Stimulated activated naive CD8-positive, alpha-beta T cell treated with anti-CD3 and anti-CD28 coated beads, Interleukin-15, Interleukin-2, amounts not matched to agents 100 U/mL and 50 U/mL, for 24 hours (primary cell): ENCODE results near the gene RAPGEF5.

Source experiments
- ATAC-seq: fragments of 150-1000 bp; cut with Tn5 transposase; one replicate; pipeline ENCODE4 v1.10.0; 2021
- DNase-seq: peaks from one replicate; pipeline ENCODE4 v3.0.0; 2021

The RAPGEF5 gene

DNA sequence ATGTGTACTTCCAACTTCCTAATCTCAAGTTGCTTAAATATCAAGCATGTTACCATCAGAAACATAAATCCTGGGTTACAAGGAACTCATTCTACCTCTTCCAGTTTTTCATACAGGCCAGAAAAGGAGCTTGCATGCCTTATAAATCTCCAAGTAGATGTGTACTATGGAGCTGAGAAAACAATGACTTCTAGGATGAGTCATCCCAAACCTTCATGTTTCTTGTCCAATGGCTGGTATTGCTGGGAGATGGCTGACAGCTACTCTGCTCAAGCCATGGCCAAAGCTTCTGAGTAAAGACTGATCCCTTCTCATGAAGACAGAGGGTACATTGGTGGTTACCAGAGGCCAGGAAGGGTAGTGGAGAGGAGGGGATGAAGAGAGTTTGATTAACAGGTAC, 8.6 kb downstream of the RAPGEF5 start:
- ATAC-seq (no peak), DNase-seq (no peak)

DNA sequence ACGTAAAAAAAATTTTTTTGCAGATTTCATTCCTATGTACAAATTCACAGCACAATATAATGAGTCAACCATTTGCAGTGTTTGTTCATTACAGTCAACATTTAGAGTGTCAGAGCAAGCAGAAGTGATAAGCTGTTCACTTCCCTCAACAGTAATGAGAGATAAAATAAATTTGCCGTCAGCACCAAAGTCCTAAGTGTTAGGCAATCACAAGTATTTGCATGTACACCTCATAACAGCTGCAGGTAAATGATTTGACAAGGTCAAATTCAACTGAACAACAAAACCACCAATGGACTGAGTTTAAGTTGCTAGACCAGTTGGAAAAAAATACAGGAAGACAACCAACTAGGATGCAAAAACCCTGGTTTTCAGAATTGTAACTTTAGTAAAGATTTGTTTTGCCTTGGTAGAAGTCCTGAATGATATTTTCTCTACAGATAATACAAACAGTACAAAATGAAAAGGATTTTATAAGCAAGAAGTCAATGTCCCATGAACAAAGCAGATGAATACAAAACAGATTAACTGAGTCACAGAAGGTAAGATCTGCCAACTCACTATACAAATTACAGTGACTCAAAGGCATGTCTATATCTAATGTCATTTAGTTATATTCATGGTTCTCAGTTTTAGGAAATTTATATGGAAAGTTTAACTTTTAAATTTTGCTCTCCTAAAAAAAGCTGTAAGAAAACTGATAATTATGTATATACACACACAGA, 10.4 kb downstream of the RAPGEF5 start:
- no peak for ATAC-seq
- no peak for DNase-seq

- ATAC-seq (no peak), DNase-seq (no peak)
Measured at GRCh38 chr7:22344655-22345054, 12.3 kb downstream of the RAPGEF5 start.

DNA sequence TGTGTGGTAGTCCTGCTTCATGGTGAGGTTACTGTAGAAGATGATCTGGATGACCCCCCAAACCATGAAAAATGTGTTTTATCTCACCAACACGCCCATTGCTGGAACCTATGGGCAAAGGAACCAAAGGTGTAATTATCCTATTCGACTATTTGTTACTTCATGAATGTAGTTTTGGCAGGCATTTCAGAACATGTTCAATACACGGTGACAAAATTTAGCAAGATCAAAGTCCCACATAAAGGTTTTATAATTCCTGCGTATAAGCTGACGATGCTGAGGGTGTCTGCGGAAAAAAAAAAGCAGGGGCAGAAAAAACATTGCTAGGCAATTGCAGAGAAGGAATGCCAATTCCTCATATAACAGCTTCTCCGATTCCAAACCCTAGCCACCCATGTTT, 13.3 kb downstream of the RAPGEF5 start:
- DNase-seq, result no peak
- ATAC-seq, result no peak

DNA sequence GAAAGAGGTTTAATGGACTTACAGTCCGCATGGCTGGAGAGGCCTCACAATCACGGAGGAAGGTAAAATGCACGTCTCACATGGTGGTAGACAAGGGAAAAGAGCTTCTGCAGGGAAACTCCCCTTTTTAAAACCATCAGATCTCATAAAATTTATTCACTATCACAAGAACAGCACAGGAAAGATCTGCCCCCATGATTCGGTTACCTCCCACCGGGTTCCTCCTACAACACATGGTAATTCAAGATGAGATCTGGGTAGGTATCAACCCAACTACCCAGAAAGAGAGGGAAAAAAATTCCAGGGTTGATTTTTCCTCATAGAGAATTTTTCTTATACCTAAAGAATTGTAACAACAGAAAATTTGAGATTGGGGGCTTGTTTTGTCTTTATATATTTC, 13.9 kb downstream of the RAPGEF5 start:
- ATAC-seq (no peak), DNase-seq (no peak)

DNA sequence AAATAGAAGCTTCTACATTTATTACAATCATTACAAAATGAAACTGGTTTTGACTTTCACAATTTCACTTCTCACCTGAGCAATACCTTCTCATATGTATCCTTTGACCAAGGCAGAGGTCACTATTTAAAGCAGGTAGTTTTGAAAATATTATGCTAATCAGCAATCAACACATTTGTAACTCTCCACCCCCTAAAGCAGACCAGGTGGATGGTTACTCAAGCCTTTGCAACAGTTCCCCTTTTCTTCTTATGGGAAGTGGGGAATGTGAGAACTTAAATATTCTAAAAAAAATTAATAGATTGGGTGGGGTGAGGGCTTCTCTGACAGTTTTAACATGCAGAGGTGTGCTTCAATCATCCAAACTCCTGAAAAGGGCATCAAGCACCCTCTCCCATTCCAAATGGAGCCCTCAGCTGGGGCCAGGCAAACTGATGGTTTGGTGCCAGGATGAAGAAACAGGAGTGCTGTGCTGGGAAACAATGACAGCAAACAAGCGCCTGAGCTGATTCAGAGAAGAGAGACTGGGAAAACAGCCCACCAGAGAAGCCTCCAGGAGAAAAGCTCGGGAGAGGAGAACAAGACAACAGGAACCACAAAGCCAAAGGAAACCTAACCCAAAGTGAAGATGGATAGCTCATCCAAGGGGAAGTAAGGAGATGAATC, 17.1 kb downstream of the RAPGEF5 start:
- no peak for DNase-seq
- no peak for ATAC-seq

DNA sequence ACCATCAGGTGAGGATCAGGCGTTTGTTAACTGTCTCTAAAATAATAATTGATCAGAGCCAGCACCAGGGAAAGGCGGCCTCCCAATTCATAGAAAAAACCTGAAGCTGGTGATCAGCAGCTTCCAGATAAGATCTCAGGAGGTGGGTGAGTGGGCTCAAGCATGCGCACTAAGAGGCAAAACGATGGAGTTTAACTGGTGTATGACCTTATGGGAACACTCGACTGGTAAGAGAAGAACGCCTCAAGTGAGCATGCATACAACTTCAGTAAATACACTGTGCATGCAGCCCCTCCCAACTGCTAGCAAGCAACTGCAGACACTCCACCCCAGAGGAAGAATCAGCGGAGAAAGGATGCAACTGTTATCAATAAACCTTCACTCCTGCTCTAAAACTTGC, 18.1 kb downstream of the RAPGEF5 start:
- DNase-seq, result no peak
- no peak for ATAC-seq

DNA sequence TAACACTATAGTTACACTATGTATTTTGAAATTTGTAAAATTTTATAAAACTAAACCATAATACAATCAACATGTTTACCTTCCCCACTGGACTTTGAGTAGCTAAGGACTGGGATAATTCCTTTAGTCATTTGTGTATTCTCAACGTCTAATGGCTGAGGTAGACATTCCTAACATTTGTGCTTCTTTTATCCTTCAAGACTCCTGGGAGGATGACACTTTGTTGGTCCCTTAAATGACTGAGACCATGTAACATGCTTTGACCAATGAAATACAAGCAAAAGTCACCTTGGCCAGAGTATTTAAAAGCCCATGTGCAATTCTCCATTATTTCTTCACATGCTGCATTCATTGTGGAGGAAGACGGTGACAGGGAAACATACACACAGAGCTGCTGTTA, 18.5 kb downstream of the RAPGEF5 start:
- ATAC-seq (no peak), DNase-seq (no peak)

- DNase-seq (no peak), ATAC-seq (no peak)
Measured at GRCh38 chr7:22333680-22334141, 23.2 kb downstream of the RAPGEF5 start.

- ATAC-seq (no peak), DNase-seq (no peak)
Measured at GRCh38 chr7:22332461-22332870, 24.5 kb downstream of the RAPGEF5 start.

- ATAC-seq (no peak), DNase-seq (no peak)
Measured at GRCh38 chr7:22331704-22332103, 25.2 kb downstream of the RAPGEF5 start.

GRCh38 chr7:22330903-22331302, 26.1 kb downstream of the RAPGEF5 start:
- DNase-seq (no peak), ATAC-seq (no peak)

DNA sequence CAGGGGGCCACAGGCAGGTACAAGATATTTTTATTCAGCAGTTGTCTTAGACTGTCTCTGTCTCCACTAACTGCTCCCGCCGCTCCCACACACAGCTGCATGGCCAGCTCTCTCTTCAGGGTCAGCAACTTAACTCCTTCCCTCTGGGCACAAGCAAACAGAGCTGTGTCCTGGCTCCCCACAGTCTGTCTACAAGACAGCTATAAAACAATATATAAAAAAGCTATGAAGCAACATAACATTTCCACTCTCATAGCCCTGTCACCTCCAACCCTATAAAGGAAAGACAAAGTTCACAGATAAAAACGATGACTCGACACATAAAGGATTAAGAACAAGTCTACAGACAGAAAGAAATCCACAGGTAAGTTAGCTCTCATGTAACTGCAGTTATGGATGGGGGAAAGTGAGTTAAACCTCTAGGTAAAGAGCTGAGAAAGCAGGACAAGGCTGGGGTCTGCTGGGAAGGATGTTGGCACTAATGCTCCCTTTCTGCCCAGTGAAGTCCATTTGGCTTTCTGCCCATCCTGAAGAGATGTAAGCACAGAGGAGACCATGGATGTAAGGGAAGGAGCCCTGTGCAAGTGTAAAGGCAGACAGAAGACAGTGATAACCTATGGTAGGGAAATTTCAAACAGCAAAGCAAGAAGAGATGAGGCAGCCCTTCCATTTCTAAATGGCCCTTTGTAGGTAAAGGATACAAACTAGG, 27.0 kb downstream of the RAPGEF5 start:
- ATAC-seq, result no peak
- DNase-seq, result no peak

GRCh38 chr7:22326181-22326580, 30.8 kb downstream of the RAPGEF5 start:
- DNase-seq (no peak), ATAC-seq (no peak)

DNA sequence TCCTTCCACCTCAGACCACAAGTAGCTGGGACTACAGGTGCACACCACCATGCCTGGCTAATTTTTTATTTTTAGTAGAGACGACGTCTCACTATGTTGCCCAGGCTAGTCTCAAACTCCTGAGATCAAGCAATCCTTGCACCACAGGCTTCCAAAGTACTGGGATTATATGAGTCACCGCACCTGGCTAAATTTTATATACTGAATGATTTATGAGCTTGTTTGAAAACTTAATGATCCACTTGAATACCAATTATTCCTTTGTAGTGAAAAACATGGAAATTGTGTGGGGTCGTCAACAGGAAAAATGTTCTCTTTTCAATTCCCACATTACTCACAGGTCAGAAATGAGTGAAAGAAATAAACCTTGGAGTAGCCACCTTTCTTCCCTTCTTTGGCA, 31.3 kb downstream of the RAPGEF5 start:
- no peak for ATAC-seq
- no peak for DNase-seq

DNA sequence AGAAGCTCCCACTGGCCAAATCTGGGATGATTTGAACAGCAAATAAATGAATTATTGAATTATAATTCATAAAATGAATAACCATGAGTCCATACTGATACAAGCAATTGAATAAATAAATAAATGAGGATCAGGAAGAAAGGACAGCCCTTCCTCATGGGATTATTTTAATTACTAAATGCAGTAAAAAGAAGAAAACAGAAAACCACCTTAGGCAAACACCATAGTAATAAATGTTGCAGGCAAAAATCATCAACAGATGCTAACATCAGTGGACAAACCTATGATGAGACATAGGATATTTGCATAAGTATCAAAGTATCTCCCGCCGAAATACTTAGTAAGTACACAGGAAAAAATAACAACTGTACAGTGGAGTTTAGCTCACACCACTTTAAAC, 33.2 kb downstream of the RAPGEF5 start:
- no peak for ATAC-seq
- DNase-seq, result no peak

GRCh38 chr7:22320416-22320815, 36.5 kb downstream of the RAPGEF5 start:
- DNase-seq, result no peak
- no peak for ATAC-seq

DNA sequence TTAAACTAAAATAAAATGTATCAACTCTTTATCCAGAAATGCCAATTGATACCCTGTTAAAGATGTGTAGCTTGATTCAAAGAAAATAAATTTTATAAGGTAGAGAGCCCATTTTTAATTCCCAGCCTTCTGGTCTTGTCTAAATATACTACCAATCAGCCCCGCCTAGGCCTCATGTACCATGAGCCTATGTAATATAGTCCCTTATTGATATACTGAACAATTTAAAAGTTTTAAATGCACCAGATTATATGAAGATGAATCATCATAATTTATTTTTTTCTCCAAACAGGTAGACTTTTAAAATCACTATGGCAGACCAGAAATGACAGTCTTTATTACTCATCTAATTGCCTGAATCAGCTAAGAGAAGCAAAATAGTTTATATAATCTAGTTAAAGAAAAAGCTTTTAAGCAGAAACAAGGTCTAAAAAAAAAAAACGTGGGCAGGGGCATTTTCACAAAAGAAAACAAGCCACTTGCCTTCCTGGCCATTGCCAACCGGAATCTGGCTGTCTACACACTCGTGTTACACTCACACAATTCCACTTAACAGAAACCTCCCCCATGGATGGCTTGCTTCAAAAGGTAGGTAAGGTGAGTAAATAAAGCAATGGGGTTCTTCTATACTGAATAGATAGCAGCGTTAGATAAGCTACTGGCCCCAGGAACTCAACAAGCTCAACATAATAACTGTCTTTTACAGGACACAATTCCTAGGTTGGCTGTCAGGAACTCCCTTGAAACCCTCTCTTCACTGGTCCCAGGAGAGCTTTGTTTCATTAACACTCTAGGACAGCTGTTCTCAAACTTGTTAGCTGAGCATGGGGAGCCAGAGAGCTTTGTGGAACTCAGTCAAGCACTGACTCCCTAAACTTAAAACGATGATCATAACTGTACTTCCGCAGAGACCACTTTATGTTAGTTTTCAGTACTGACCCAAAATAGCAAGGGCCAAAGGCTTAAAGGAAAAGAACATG, 37.2 kb downstream of the RAPGEF5 start:
- ATAC-seq, result no peak

GRCh38 chr7:22318376-22318775, 38.6 kb downstream of the RAPGEF5 start:
- DNase-seq (no peak), ATAC-seq (no peak)

More for the DNA sequence above, 37.2 kb downstream of the RAPGEF5 start:
- no peak for DNase-seq

- DNase-seq (no peak), ATAC-seq (no peak)
Measured at GRCh38 chr7:22317632-22318031, 39.3 kb downstream of the RAPGEF5 start.

DNA sequence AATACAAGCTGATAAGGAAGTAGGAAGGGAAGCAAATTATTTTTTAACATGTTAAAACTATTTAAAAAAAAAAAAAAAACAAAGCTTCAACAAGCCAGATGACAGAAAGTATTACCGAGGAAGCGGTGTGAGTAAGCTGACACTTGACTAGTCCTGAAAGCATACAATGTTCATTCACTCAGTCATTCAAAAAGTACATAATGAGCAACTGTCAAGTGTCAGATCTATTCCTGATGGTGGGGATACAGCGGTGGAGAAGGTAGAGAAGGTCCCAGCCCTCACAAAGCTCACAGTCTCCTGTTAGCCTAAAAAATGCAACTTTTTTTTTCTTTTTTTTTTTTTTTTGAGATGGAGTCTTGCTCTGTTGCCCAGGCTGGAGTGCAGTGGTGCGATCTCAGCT, 40.0 kb downstream of the RAPGEF5 start:
- no peak for ATAC-seq

DNA sequence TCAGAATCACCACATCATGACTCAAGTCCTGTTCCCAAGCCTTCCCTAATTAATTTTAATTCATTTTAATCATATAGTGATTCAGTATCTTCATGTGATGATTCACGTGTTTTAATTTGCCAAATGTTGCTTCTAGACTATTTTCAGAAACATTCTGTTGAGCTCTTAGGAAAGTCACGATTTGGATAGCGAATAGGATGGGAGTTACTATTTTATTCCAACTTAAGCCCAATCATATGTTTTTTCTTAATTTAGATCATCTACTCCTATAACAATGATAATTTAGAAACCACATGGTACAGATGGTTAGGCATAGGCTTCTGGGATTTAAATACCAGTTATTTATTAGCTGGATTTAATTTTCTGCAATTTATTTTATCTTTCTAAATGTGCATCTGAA, 49.1 kb downstream of the RAPGEF5 start:
- ATAC-seq (no peak), DNase-seq (no peak)

More for the DNA sequence above, 40.0 kb downstream of the RAPGEF5 start:
- DNase-seq, result no peak
